ENCODE results near the gene MAN1A2.
A peak's percentile ranks its signal among the peaks of the same experiment; 100 is the strongest.
"Not testable (repeated sequence)": the region's sequence is repeated elsewhere in the genome, so short reads cannot be mapped to it uniquely, and the experiment has no call there.

MAN1A2 gene

GRCh38 chr1:117403597-117403996, 36.3 kb downstream of the MAN1A2 start:
- no peak for DNase-seq

- DNase-seq: no peak
These were observed 37.8 kb downstream of the MAN1A2 start for GRCh38 chr1:117405042-117405441.

- no peak for DNase-seq
These were observed 45.2 kb downstream of the MAN1A2 start for GRCh38 chr1:117412472-117412871.

GRCh38 chr1:117413412-117413811, 46.2 kb downstream of the MAN1A2 start:
- DNase-seq: no peak

- DNase-seq: no peak
These were observed 47.7 kb downstream of the MAN1A2 start for GRCh38 chr1:117414943-117415342.

GRCh38 chr1:117416004-117416403, 48.8 kb downstream of the MAN1A2 start:
- DNase-seq: no peak

- no peak for DNase-seq
These were observed 49.4 kb downstream of the MAN1A2 start for GRCh38 chr1:117416546-117417125.

GRCh38 chr1:117425050-117425734, 57.9 kb downstream of the MAN1A2 start:
- no peak for DNase-seq

- no peak for DNase-seq
These were observed 60.0 kb downstream of the MAN1A2 start for GRCh38 chr1:117427297-117427696.

- no peak for DNase-seq
These were observed 66.7 kb downstream of the MAN1A2 start for GRCh38 chr1:117433943-117434342.

GRCh38 chr1:117436513-117436912, 69.3 kb downstream of the MAN1A2 start:
- no peak for DNase-seq

- DNase-seq: no peak
These were observed 80.4 kb downstream of the MAN1A2 start for GRCh38 chr1:117447661-117448060.

GRCh38 chr1:117452216-117452615, 85.0 kb downstream of the MAN1A2 start:
- DNase-seq: no peak

- DNase-seq: no peak
These were observed 86.7 kb downstream of the MAN1A2 start for GRCh38 chr1:117453958-117454357.

- not testable (repeated sequence) for DNase-seq
These were observed 91.2 kb downstream of the MAN1A2 start for GRCh38 chr1:117458410-117458809.

- DNase-seq: no peak
These were observed 99.5 kb downstream of the MAN1A2 start for GRCh38 chr1:117466761-117467160.

- no peak for DNase-seq
These were observed 100.1 kb downstream of the MAN1A2 start for GRCh38 chr1:117467336-117467735.

- peak; percentile 32 for DNase-seq
These were observed 105.8 kb downstream of the MAN1A2 start for GRCh38 chr1:117473063-117473462.

GRCh38 chr1:117475495-117475894, 108.2 kb downstream of the MAN1A2 start:
- DNase-seq: not testable (repeated sequence)

GRCh38 chr1:117479086-117479485, 111.8 kb downstream of the MAN1A2 start:
- no peak for DNase-seq

GRCh38 chr1:117481410-117481809, 114.2 kb downstream of the MAN1A2 start:
- no peak for DNase-seq

GRCh38 chr1:117493906-117494305, 126.7 kb downstream of the MAN1A2 start:
- no peak for DNase-seq

- DNase-seq: no peak
These were observed 127.8 kb downstream of the MAN1A2 start for GRCh38 chr1:117495068-117495467.

- no peak for DNase-seq
These were observed 131.8 kb downstream of the MAN1A2 start for GRCh38 chr1:117499071-117499470.

- DNase-seq: no peak
These were observed 133.3 kb downstream of the MAN1A2 start for GRCh38 chr1:117500584-117500983.
